ENCODE data around the gene CDC123.

GRCh38 chr10:12189426-12189825, 6.6 kb upstream of the CDC123 start:
- TF ChIP-seq CTCF (IDR thresholded peaks at IDR 0.05; ENCODE audit: insufficient read depth, low read length) (no peak), REST (IDR thresholded peaks at IDR 0.05; ENCODE audit: insufficient replicate concordance, low read depth) (no peak), POLR2AphosphoS5 (IDR thresholded peaks at IDR 0.05; ENCODE audit: low read depth) (no peak)
